ENCODE data around the gene AGPAT4.
A peak's percentile ranks its signal among the peaks of the same experiment; 100 is the strongest.
"Not testable (repeated sequence)": the region's sequence is repeated elsewhere in the genome, so short reads cannot be mapped to it uniquely, and the experiment has no call there.

AGPAT4 gene

GRCh38 chr6:161273752-161274487 lies at the start of gene AGPAT4:
Gene AGPAT4 (minus strand): TSS chr6:161274061. CDS start chr6:161232213, 41,848 bp downstream.
- peak; percentile 87 for DNase-seq (ENCODE audit: low spot score)

GRCh38 chr6:161319231-161319630 lies 45.4 kb upstream of the AGPAT4 start:
- DNase-seq (ENCODE audit: low spot score) = no peak

GRCh38 chr6:161318456-161318855 lies 44.6 kb upstream of the AGPAT4 start:
- no peak for DNase-seq (ENCODE audit: low spot score)

- DNase-seq (ENCODE audit: low spot score) = no peak
Measured at GRCh38 chr6:161316531-161316930, 42.7 kb upstream of the AGPAT4 start.

- DNase-seq (ENCODE audit: low spot score) = not testable (repeated sequence)
Measured at GRCh38 chr6:161315246-161315917, 41.5 kb upstream of the AGPAT4 start.

- DNase-seq (ENCODE audit: low spot score) = not testable (repeated sequence)
Measured at GRCh38 chr6:161314541-161315245, 40.8 kb upstream of the AGPAT4 start.

- no peak for DNase-seq (ENCODE audit: low spot score)
Measured at GRCh38 chr6:161313940-161314509, 40.2 kb upstream of the AGPAT4 start.

- not testable (repeated sequence) for DNase-seq (ENCODE audit: low spot score)
Measured at GRCh38 chr6:161313475-161313874, 39.6 kb upstream of the AGPAT4 start.

- not testable (repeated sequence) for DNase-seq (ENCODE audit: low spot score)
Measured at GRCh38 chr6:161309774-161310173, 35.9 kb upstream of the AGPAT4 start.

- no peak for DNase-seq (ENCODE audit: low spot score)
Measured at GRCh38 chr6:161308075-161308655, 34.3 kb upstream of the AGPAT4 start.

GRCh38 chr6:161305860-161306259 lies 32.0 kb upstream of the AGPAT4 start:
- no peak for DNase-seq (ENCODE audit: low spot score)

- no peak for DNase-seq (ENCODE audit: low spot score)
Measured at GRCh38 chr6:161303628-161304340, 29.9 kb upstream of the AGPAT4 start.

GRCh38 chr6:161302949-161303348 lies 29.1 kb upstream of the AGPAT4 start:
- no peak for DNase-seq (ENCODE audit: low spot score)

- no peak for DNase-seq (ENCODE audit: low spot score)
Measured at GRCh38 chr6:161301338-161301737, 27.5 kb upstream of the AGPAT4 start.

GRCh38 chr6:161300823-161301222 lies 27.0 kb upstream of the AGPAT4 start:
- DNase-seq (ENCODE audit: low spot score) = no peak

- DNase-seq (ENCODE audit: low spot score) = no peak
Measured at GRCh38 chr6:161299726-161300125, 25.9 kb upstream of the AGPAT4 start.

- no peak for DNase-seq (ENCODE audit: low spot score)
Measured at GRCh38 chr6:161295784-161296183, 21.9 kb upstream of the AGPAT4 start.

- no peak for DNase-seq (ENCODE audit: low spot score)
Measured at GRCh38 chr6:161292650-161293281, 18.9 kb upstream of the AGPAT4 start.

- no peak for DNase-seq (ENCODE audit: low spot score)
Measured at GRCh38 chr6:161292145-161292544, 18.3 kb upstream of the AGPAT4 start.

GRCh38 chr6:161290751-161291150 lies 16.9 kb upstream of the AGPAT4 start:
- DNase-seq (ENCODE audit: low spot score) = no peak

- DNase-seq (ENCODE audit: low spot score) = no peak
Measured at GRCh38 chr6:161284653-161285052, 10.8 kb upstream of the AGPAT4 start.

All from hematopoietic multipotent progenitor cell treated with erythropoietin and hydrocortisone succinate and interleukin-3 and kit ligand, for 15 days (in vitro differentiated cells).